GM12891 (cell line): Measurements from ENCODE around the gene RBMS2.
A peak's percentile ranks its signal among the peaks of the same experiment; 100 is the strongest.

Experiments used
- DNase-seq: peaks from one replicate; pipeline ENCODE4 v3.0.0; 2011; ENCODE audit warnings: low spot score; ENCODE audit not compliant: insufficient read length
- FAIRE-seq: peaks from 2 replicates; lab custom pipeline; 2011; peaks lifted over from hg19 to GRCh38; lab: Jason Lieb, UNC
- PAX5 ChIP-seq: IDR thresholded peaks from 2 replicates; pipeline ENCODE4 v1.6.1; 2011; ENCODE audit warnings: low read length, moderate library complexity, mild to moderate bottlenecking; ENCODE audit not compliant: insufficient read depth, severe bottlenecking
- POLR2A ChIP-seq: IDR thresholded peaks from 2 replicates; pipeline ENCODE4 v1.6.1; 2011; ENCODE audit warnings: low read depth, low read length, control low read depth
- POLR2AphosphoS5 ChIP-seq: IDR thresholded peaks from 2 replicates; pipeline ENCODE4 v1.6.1; 2011; ENCODE audit warnings: low read depth, low read length, control low read depth
- POU2F2 ChIP-seq: IDR thresholded peaks from 2 replicates; pipeline ENCODE4 v1.6.1; 2011; ENCODE audit warnings: low read depth, mild to moderate bottlenecking, control low read depth, low read length, moderate library complexity
- SPI1 ChIP-seq: IDR thresholded peaks from 2 replicates; pipeline ENCODE4 v1.6.1; 2011; ENCODE audit warnings: low read depth, low read length, control low read depth
- TAF1 ChIP-seq: IDR thresholded peaks from 2 replicates; pipeline ENCODE4 v1.6.1; 2011; ENCODE audit warnings: low read depth, low read length, control low read depth

Gene RBMS2

GRCh38 chr12:56631790-56632700 is 110.4 kb downstream of the RBMS2 start:
- FAIRE-seq, result peak; percentile 47
- TF ChIP-seq TAF1 (0 out of 2 replicates have a peak, but pooled peaks have one; percentile 9), POLR2AphosphoS5 (no peak), PAX5 (no peak), SPI1 (peak; percentile 87), POU2F2 (0 out of 2 replicates have a peak, but pooled peaks have one; percentile 38), POLR2A (no peak)
- DNase-seq, result no peak

DNA sequence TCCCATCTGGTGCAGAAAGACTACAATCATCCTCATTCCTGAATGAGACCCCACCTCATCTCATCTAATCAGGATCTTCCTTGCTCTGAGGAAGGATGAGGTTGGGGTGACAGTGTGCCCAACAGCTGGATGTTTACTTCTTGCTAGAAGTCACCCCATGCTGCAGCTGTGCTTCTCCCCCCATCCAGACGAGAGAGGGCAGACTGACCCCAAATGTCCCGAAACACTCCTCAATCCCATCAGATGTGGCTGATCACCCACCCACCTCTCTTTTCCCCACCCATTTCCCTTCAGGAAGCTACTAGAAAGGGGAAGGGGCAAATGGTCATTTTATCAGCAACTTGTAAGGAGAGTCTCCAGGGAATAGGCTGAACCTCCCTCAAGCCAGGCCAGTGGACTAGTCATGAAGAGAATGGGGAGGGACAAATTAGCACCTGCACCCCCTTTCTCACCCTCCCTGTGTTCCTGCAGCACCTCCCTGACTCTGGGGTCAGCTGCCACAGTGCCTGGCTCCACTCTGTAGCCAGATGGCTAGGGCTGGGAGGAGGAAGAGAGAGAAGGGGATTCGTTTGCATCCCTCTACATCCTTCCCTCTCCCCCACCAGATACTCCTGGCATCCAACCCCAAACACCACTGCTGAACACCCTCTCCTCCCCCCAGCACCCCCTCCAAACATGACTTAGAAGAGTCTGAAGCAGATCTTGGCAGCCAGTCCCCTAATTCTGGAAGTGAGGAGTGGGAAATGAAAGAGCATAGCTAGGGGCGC is 111.3 kb downstream of the RBMS2 start:
- DNase-seq (no peak), FAIRE-seq (no peak)
- no peak for TF ChIP-seq TAF1
- TF ChIP-seq POLR2AphosphoS5, result no peak
- no peak for TF ChIP-seq PAX5
- no peak for TF ChIP-seq POLR2A
- TF ChIP-seq POU2F2, result no peak
- no peak for TF ChIP-seq SPI1

DNA sequence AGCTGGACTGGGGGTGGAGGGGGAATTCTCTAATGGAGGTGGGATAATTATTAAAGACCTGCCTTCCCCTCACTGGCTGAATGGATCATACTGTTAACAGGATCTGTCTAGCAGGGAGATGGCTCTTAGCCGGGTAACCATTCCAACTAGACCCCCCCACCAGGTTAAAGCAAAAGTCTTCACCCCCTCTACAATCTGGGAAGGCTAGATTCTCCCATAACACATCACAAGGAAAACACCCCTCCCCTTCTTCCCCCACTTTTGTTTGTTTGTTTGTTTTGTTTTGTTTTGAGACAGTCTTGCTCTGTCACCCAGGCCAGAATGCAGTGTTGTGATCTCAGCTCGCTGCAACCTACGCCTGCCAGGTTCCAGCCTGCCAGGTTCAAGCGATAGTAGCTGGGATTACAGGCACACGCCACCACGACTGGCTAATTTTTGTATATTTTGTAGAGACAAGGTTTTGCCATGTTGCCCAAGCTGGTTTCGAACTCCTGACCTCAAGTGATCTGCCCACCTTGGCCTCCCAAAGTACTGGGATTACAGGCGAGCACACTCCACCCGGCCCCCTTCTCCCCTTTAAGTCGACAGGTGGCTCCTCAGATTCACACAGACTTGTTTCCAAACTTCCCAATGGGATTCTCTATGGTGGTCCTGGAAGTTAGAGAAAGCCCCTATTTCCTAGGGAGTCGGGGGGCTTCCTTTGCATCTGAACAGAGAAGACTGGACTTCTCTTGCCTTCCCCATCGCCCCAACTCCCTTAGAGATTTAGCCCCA is 112.0 kb downstream of the RBMS2 start:
- FAIRE-seq (no peak), DNase-seq (no peak)
- TF ChIP-seq POU2F2, result no peak
- no peak for TF ChIP-seq POLR2A
- no peak for TF ChIP-seq SPI1
- TF ChIP-seq POLR2AphosphoS5, result no peak
- TF ChIP-seq TAF1, result no peak
- TF ChIP-seq PAX5, result no peak

DNA sequence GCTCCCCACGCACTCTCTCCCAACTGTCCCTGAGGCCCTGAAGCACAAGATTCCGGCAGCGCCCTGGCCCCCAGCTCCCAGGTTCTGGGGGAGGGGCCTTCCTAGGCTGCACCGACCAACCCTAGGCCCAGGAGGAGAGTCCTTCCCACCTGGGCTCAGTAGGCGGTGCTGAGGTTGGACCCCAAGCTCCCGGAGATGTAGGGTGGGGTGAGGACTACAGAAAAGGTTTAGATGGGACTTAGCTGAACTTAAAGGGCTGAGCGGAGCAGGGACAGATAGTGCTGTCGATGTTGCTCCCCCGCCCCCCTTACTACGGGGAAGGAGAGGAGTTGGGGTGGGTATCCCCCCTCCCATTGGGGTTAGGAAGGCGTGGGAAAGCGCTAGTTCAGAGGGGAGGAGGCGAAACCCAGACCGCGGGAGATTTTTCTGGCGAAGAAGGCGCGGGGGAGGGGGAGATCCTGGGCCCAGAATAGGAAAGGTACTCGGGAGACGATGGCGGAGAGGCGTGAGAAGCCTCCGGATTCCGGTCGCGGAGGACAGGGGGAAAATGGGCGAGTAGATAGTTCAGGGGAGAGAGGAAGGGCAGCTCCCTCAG is 112.7 kb downstream of the RBMS2 start:
- TF ChIP-seq TAF1 (no peak), POU2F2 (no peak), SPI1 (no peak), POLR2AphosphoS5 (no peak), POLR2A (no peak), PAX5 (no peak)
- DNase-seq (no peak), FAIRE-seq (peak; percentile 5)

DNA sequence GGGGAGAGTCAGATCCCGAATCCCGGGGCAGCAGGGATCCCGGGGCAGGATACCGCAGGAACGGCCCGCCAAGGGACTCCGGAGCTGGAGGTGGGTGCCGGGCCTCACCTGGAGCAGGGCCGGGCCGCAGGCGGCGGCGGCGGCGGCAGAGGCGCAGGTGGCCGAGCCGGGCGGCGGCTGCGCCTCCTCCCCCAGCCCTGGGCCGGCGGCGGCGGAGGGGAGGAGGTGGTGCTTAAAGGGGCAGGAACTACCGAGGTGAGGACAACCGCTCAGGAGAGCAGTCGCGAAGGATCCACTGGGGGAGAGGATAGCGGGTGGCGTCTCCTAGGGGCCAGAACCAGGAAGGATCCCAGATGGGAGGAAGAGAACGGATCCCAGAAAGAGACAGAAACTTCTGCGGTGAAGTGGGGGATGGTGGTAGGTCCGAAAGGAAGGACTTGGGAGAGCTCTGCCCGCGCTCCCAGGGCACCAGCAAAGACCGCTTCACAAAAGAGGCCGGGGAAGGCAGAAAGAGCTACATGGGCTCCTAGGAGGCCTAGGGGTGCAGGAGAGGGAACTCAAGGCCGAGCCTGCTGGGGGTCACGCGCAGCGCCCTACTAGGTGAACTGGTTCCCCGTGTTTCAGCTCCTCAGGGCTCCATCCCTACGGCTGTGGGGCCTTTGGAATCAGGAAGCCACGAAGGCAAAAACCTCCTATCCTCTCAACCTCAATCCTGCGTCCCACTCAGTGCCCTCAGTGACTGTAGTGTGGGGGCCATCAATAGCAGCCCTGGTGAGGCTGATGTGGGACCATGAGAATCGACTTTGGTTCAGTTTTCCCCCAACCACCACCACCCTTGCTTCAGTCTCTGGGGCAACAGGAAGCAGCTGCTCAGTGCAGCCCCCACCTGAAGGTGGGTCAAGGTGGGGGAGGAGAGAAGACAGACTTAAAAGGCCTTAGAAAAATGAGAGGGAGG is 113.5 kb downstream of the RBMS2 start:
- DNase-seq, result no peak
- FAIRE-seq, result peak; percentile 91
- TF ChIP-seq POLR2AphosphoS5 (peak; percentile 53; the same call in 1 of the 2 replicates), SPI1 (no peak), POLR2A (peak; percentile 57; the same call in 1 of the 2 replicates)

GRCh38 chr12:56635806-56636674 is 114.4 kb downstream of the RBMS2 start:
- peak; percentile 52; the same call in 1 of the 2 replicates for TF ChIP-seq TAF1
- TF ChIP-seq POLR2A, result no peak
- no peak for TF ChIP-seq POU2F2
- no peak; the same call in 1 of the 2 replicates for TF ChIP-seq POLR2AphosphoS5
- TF ChIP-seq SPI1, result no peak
- TF ChIP-seq PAX5, result no peak
- FAIRE-seq (peak; percentile 92), DNase-seq (no peak)

DNA sequence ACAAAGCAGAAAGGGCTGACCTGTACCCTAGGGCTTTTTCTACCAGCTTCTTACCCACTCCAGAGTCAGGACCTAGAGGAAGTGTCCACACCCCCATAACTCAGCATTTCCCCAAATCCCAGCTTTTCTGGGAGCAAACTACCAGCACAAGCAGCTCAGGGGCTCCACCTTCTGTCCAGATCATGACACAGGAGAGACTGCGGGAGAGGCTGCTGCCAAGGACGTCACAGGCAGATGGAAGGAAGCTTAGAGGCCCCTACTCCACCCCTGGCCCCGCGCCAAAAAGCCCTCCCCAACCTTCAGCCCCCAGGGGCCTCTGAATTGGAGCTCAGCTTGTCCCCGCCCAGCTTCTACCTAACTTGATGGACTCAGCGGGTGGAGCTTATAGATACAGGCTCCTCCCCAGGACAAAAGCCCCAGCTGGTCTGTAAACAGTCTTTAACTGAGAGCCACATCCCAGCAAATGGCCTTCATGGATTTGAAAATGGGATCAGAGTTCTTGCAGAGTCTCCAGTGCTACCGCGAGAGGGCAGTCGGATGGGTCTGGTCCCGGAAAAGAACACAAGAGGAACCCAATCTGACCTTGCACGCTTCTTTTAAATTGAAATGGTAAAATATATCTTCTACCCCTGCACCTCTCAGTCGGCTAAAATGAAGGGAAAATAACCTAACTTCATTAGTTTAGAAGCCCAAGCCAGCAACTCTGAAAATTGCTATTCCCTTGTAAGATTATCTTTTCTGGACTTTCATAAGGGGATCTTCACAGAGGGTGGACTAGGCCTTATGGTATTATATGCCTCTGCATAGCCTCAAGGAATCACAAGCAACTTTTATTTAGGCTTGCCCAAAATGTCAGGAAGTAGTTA is 115.3 kb downstream of the RBMS2 start:
- FAIRE-seq (no peak), DNase-seq (peak; percentile 79)
- TF ChIP-seq POU2F2 (peak; percentile 84), POLR2A (peak; percentile 79), POLR2AphosphoS5 (peak; percentile 79; the same call in 1 of the 2 replicates), PAX5 (no peak), TAF1 (no peak), SPI1 (0 out of 2 replicates have a peak, but pooled peaks have one; percentile 10)
